NCI-H774 (cell line): ENCODE measurements around the gene KCNIP4.

Experiments used
- DNase-seq: peaks from one replicate; lab custom pipeline; 2025; lab: John Stamatoyannopoulos, UW

Gene KCNIP4

GRCh38 chr4:20954541-20954940 is 994.0 kb downstream of the KCNIP4 start:
- no peak for DNase-seq

- no peak for DNase-seq
Measured at GRCh38 chr4:20944961-20945360, 1003.6 kb downstream of the KCNIP4 start.

GRCh38 chr4:20944451-20944850 is 1004.1 kb downstream of the KCNIP4 start:
- no peak for DNase-seq

GRCh38 chr4:20938204-20938603 is 1010.4 kb downstream of the KCNIP4 start:
- DNase-seq: no peak

- DNase-seq: no peak
Measured at GRCh38 chr4:20926529-20926928, 1022.0 kb downstream of the KCNIP4 start.

GRCh38 chr4:20925176-20925575 is 1023.4 kb downstream of the KCNIP4 start:
- no peak for DNase-seq

- DNase-seq: no peak
Measured at GRCh38 chr4:20922962-20923361, 1025.6 kb downstream of the KCNIP4 start.

GRCh38 chr4:20916106-20916505 is 1032.5 kb downstream of the KCNIP4 start:
- no peak for DNase-seq

GRCh38 chr4:20904966-20905365 is 1043.6 kb downstream of the KCNIP4 start:
- no peak for DNase-seq

GRCh38 chr4:20901851-20902250 is 1046.7 kb downstream of the KCNIP4 start:
- DNase-seq: no peak

- no peak for DNase-seq
Measured at GRCh38 chr4:20899591-20899990, 1049.0 kb downstream of the KCNIP4 start.

GRCh38 chr4:20895988-20896387 is 1052.6 kb downstream of the KCNIP4 start:
- no peak for DNase-seq

GRCh38 chr4:20895208-20895607 is 1053.4 kb downstream of the KCNIP4 start:
- no peak for DNase-seq

- no peak for DNase-seq
Measured at GRCh38 chr4:20890761-20891160, 1057.8 kb downstream of the KCNIP4 start.

- no peak for DNase-seq
Measured at GRCh38 chr4:20889901-20890300, 1058.7 kb downstream of the KCNIP4 start.

- no peak for DNase-seq
Measured at GRCh38 chr4:20883677-20884076, 1064.9 kb downstream of the KCNIP4 start.

GRCh38 chr4:20883231-20883630 is 1065.3 kb downstream of the KCNIP4 start:
- DNase-seq: no peak

GRCh38 chr4:20882500-20882899 is 1066.1 kb downstream of the KCNIP4 start:
- no peak for DNase-seq

GRCh38 chr4:20881658-20882057 is 1066.9 kb downstream of the KCNIP4 start:
- no peak for DNase-seq

- DNase-seq: no peak
Measured at GRCh38 chr4:20878806-20879205, 1069.8 kb downstream of the KCNIP4 start.

- no peak for DNase-seq
Measured at GRCh38 chr4:20870436-20870835, 1078.1 kb downstream of the KCNIP4 start.

- DNase-seq: no peak
Measured at GRCh38 chr4:20868108-20868507, 1080.5 kb downstream of the KCNIP4 start.

GRCh38 chr4:20860878-20861277 is 1087.7 kb downstream of the KCNIP4 start:
- no peak for DNase-seq

- DNase-seq: no peak
Measured at GRCh38 chr4:20859097-20859781, 1089.3 kb downstream of the KCNIP4 start.
